PC-9 (cell line): ENCODE results near the gene PAIP2. TPM values are rescaled to one million over a fixed set of nuclear protein-coding genes. Genes with fewer than 3 reads are reported as not detected.
"Not testable (repeated sequence)": the region's sequence is repeated elsewhere in the genome, so short reads cannot be mapped to it uniquely, and the experiment has no call there.

Experiments used
- BruUV-seq: library from RNA; stranded (reverse); fragments of 400-500 nt; replicated peaks from 2 replicates; lab custom pipeline; 2021; lab: Mats Ljungman, UMichigan
- CTCF ChIA-PET: fragments of 300-600 bp; sonication (Branson Sonifier 250); formaldehyde crosslinking; loops from one replicate; lab custom pipeline; 2022; ENCODE audit warnings: antibody characterized with exemption; lab: Charles Lee
- POLR2A ChIA-PET: fragments of 300-600 bp; sonication (Branson Sonifier 250); formaldehyde crosslinking; loops from one replicate; lab custom pipeline; 2022; ENCODE audit warnings: antibody characterized with exemption; ENCODE audit not compliant: unreplicated experiment; lab: Charles Lee
- DNase-seq, 2 experiments: peaks; one replicate each; pipeline versions ENCODE4 v3.0.0 to v3.0.0-alpha.2; 2015 to 2022; ENCODE audit warnings: mixed read lengths in 1 of 2
- H2AFZ ChIP-seq: fragments of 200-600 bp; sonication (generic); 2 replicates; pipeline ENCODE4 v1.8.1; 2017; ENCODE audit warnings: antibody characterized with exemption
- H3F3A ChIP-seq: fragments of 200-600 bp; sonication (generic); 2 replicates; pipeline ENCODE4 v1.8.1; 2017; ENCODE audit warnings: antibody characterized with exemption, mild to moderate bottlenecking, low read depth; ENCODE audit not compliant: insufficient read depth
- H3K27ac ChIP-seq: fragments of 200-600 bp; sonication (generic); 2 replicates; pipeline ENCODE4 v1.6.1; 2016; ENCODE audit warnings: mixed run types
- H3K27me3 ChIP-seq: fragments of 200-600 bp; sonication (generic); 2 replicates; pipeline ENCODE4 v1.6.1; 2016; ENCODE audit warnings: low read depth, mixed run types; ENCODE audit not compliant: insufficient read depth
- H3K36me3 ChIP-seq: fragments of 200-600 bp; sonication (generic); 2 replicates; pipeline ENCODE4 v1.6.1; 2016; ENCODE audit warnings: low read depth, mixed run types
- H3K4me1 ChIP-seq: fragments of 200-600 bp; sonication (generic); replicated peaks from 2 replicates; pipeline ENCODE4 v1.6.1; 2016; ENCODE audit warnings: mixed run types; ENCODE audit not compliant: insufficient read depth
- H3K4me2 ChIP-seq: fragments of 200-600 bp; sonication (generic); 2 replicates; pipeline ENCODE4 v1.6.1; 2017; ENCODE audit warnings: mixed run types
- H3K4me3 ChIP-seq: fragments of 200-600 bp; sonication (generic); 2 replicates; pipeline ENCODE4 v1.6.1; 2016; ENCODE audit warnings: mixed run types
- H3K79me2 ChIP-seq: fragments of 200-600 bp; sonication (generic); 2 replicates; pipeline ENCODE4 v1.6.1; 2017; ENCODE audit warnings: low read depth, mixed run types
- H3K9me2 ChIP-seq: fragments of 200-600 bp; sonication (generic); 2 replicates; pipeline ENCODE4 v1.8.1; 2017; ENCODE audit warnings: mild to moderate bottlenecking; ENCODE audit not compliant: insufficient read depth
- H3K9me3 ChIP-seq: fragments of 200-600 bp; sonication (generic); 2 replicates; pipeline ENCODE4 v1.8.1; 2016; ENCODE audit warnings: low read depth; ENCODE audit not compliant: insufficient read depth
- H4K20me1 ChIP-seq: fragments of 200-600 bp; sonication (generic); 2 replicates; pipeline ENCODE4 v1.8.1; 2017; ENCODE audit not compliant: insufficient read depth
- CTCF ChIP-seq: fragments of 200-600 bp; sonication (generic); conservative IDR thresholded peaks from 2 replicates; pipeline ENCODE4 v1.6.1; 2017; ENCODE audit warnings: mixed run types, antibody characterized with exemption, mild to moderate bottlenecking, moderate library complexity
- EZH2 ChIP-seq: fragments of 200-600 bp; sonication (generic); IDR thresholded peaks from 2 replicates; pipeline ENCODE4 v1.8.0; 2017; ENCODE audit warnings: antibody characterized with exemption, low read depth
- intact Hi-C: fragments of 100-400 bp; cut with micrococcal nuclease; formaldehyde crosslinking; loops from one replicate; pipeline ENCODE4 v1.10.0; 2022; ENCODE audit not compliant: unreplicated experiment
- total RNA-seq: library from RNA; stranded (reverse); gene quantifications from 2 replicates; pipeline ENCODE4 v1.2.3, GENCODE V29; 2021

The PAIP2 gene
- total RNA-seq, 1 experiment from 2014 or later = 90.5 TPM

GRCh38 chr5:139354186-139354585 lies 12.5 kb downstream of the PAIP2 start:
- DNase-seq = no peak
- Histone ChIP-seq H3K27ac (no peak overlapping the region), H3K79me2 (peaks cover 100% of the 10 kb centered on the region), H3K9me2 (no peaks in the 10 kb centered on the region), H4K20me1 (peaks cover 97% of the 10 kb centered on the region), H3K4me3 (no peak overlapping the region), H3F3A (peaks cover 9% of the 10 kb centered on the region; the same call in 1 of the 2 replicates), H2AFZ (no peak overlapping the region), H3K36me3 (0 out of 2 replicates have a peak, but pooled peaks cover 10% of the 10 kb centered on the region), H3K4me1 (no peaks in the 10 kb centered on the region), H3K9me3 (no peaks in the 10 kb centered on the region), H3K27me3 (no peaks in the 10 kb centered on the region), H3K4me2 (no peak overlapping the region)
- BruUV-seq = no TSS peak
- POLR2A ChIA-PET = no interaction called here
- intact Hi-C loops = no loop called here
- CTCF ChIA-PET = no interaction called here
- TF ChIP-seq CTCF (no peak), EZH2 (no peak)

GRCh38 chr5:139355900-139356299 lies 14.2 kb downstream of the PAIP2 start:
- CTCF ChIA-PET = interaction anchor here (0.5 kb wide), 1 partner anchor 210 kb away, joined by 3 read pairs; no protein-coding TSS in a partner anchor
- BruUV-seq, H3K9me3 ChIP-seq, H3K4me2 ChIP-seq, H3K27ac ChIP-seq, intact Hi-C loops, H2AFZ ChIP-seq, H3K4me1 ChIP-seq, DNase-seq, POLR2A ChIA-PET, H3K27me3 ChIP-seq, H3F3A ChIP-seq, H3K9me2 ChIP-seq, H3K4me3 ChIP-seq: not testable (repeated sequence)
- H3K79me2 ChIP-seq = peaks cover 100% of the 10 kb centered on the region
- H3K36me3 ChIP-seq = 0 out of 2 replicates have a peak, but pooled peaks cover 10% of the 10 kb centered on the region
- H4K20me1 ChIP-seq = peaks cover 97% of the 10 kb centered on the region

GRCh38 chr5:139358064-139358463 lies 16.4 kb downstream of the PAIP2 start:
- TF ChIP-seq EZH2 (no peak), CTCF (no peak)
- intact Hi-C loops = no loop called here
- ChIA-PET POLR2A (no interaction called here), CTCF (no interaction called here)
- no peak overlapping the region for H3K4me3 ChIP-seq
- no TSS peak for BruUV-seq
- no peaks in the 10 kb centered on the region for H3K9me2 ChIP-seq
- DNase-seq = no peak
- H3K9me3 ChIP-seq = no peaks in the 10 kb centered on the region
- no peaks in the 10 kb centered on the region for H3K27me3 ChIP-seq
- H3K79me2 ChIP-seq = peaks cover 99% of the 10 kb centered on the region
- H3F3A ChIP-seq = no peaks in the 10 kb centered on the region
- H3K4me1 ChIP-seq = no peaks in the 10 kb centered on the region
- H3K27ac ChIP-seq = no peak overlapping the region
- H3K4me2 ChIP-seq = no peak overlapping the region
- H4K20me1 ChIP-seq = peaks cover 97% of the 10 kb centered on the region
- 0 out of 2 replicates have a peak, but pooled peaks cover 5% of the 10 kb centered on the region for H3K36me3 ChIP-seq
- H2AFZ ChIP-seq = no peak overlapping the region

- Histone ChIP-seq H4K20me1 (peaks cover 88% of the 10 kb centered on the region), H3K36me3 (0 out of 2 replicates have a peak, but pooled peaks cover 12% of the 10 kb centered on the region), H3F3A (no peaks in the 10 kb centered on the region), H3K79me2 (peaks cover 76% of the 10 kb centered on the region), H3K4me2 (no peak overlapping the region), H3K27me3 (no peaks in the 10 kb centered on the region), H3K9me3 (no peaks in the 10 kb centered on the region), H3K27ac (no peak overlapping the region), H3K9me2 (no peaks in the 10 kb centered on the region), H3K4me1 (no peaks in the 10 kb centered on the region), H2AFZ (no peak overlapping the region), H3K4me3 (no peak overlapping the region)
- no peak for TF ChIP-seq CTCF
- TF ChIP-seq EZH2 = no peak
- ChIA-PET POLR2A (no interaction called here), CTCF (no interaction called here)
- DNase-seq = no peak
- no TSS peak for BruUV-seq
- intact Hi-C loops = no loop called here
Observed at GRCh38 chr5:139360384-139360783, 18.7 kb downstream of the PAIP2 start.
